AG08395 (cell line): ENCODE results near the gene NKD2.
"Not testable (repeated sequence)": the region's sequence is repeated elsewhere in the genome, so short reads cannot be mapped to it uniquely, and the experiment has no call there.

Experiments used
- DNase-seq: peaks from one replicate; pipeline ENCODE4 v3.0.0; 2012; ENCODE audit warnings: mixed read lengths, low spot score

Gene NKD2

GRCh38 chr5:1000831-1001230, 7.8 kb upstream of the NKD2 start:
- DNase-seq = not testable (repeated sequence)

- no peak for DNase-seq
Measured at GRCh38 chr5:1001406-1002270, 7.0 kb upstream of the NKD2 start.

- DNase-seq = no peak
Measured at GRCh38 chr5:1002271-1002546, 6.4 kb upstream of the NKD2 start.

GRCh38 chr5:1002836-1003235, 5.8 kb upstream of the NKD2 start:
- no peak for DNase-seq

- no peak for DNase-seq
Measured at GRCh38 chr5:1003296-1003937, 5.2 kb upstream of the NKD2 start.

GRCh38 chr5:1004461-1005248, 3.9 kb upstream of the NKD2 start:
- no peak for DNase-seq

- DNase-seq = no peak
Measured at GRCh38 chr5:1005249-1005851, 3.3 kb upstream of the NKD2 start.

- DNase-seq = no peak
Measured at GRCh38 chr5:1005904-1006655, 2.5 kb upstream of the NKD2 start.

GRCh38 chr5:1006656-1007071, 1.9 kb upstream of the NKD2 start:
- DNase-seq = no peak

- no peak for DNase-seq
Measured at GRCh38 chr5:1007221-1007680, 1.4 kb upstream of the NKD2 start.

GRCh38 chr5:1007681-1008450, 736 bp upstream of the NKD2 start:
- DNase-seq = no peak

GRCh38 chr5:1009359-1010180, 968 bp downstream of the NKD2 start:
- DNase-seq = no peak

- no peak for DNase-seq
Measured at GRCh38 chr5:1010181-1010510, 1.5 kb downstream of the NKD2 start.

- no peak for DNase-seq
Measured at GRCh38 chr5:1010641-1011046, 2.0 kb downstream of the NKD2 start.

- no peak for DNase-seq
Measured at GRCh38 chr5:1011226-1011631, 2.6 kb downstream of the NKD2 start.

- no peak for DNase-seq
Measured at GRCh38 chr5:1011741-1012312, 3.2 kb downstream of the NKD2 start.

- DNase-seq = no peak
Measured at GRCh38 chr5:1012313-1012841, 3.8 kb downstream of the NKD2 start.

- no peak for DNase-seq
Measured at GRCh38 chr5:1012900-1013237, 4.3 kb downstream of the NKD2 start.

GRCh38 chr5:1013238-1013947, 4.8 kb downstream of the NKD2 start:
- DNase-seq = no peak
